ENCODE data around the gene ADAMTS1.
A peak's percentile ranks its signal among the peaks of the same experiment; 100 is the strongest.

ADAMTS1 gene

GRCh38 chr21:26788790-26789189 lies 56.4 kb downstream of the ADAMTS1 start:
- H3K4me3 ChIP-seq, result no peak overlapping the region
- peak overlapping the region; percentile 66 to 85 for H3K27ac ChIP-seq
- DNase-seq (ENCODE audit: low spot score), result peak; percentile 89
- no peak for TF ChIP-seq CTCF (IDR thresholded peaks at IDR 0.05)
